ENCODE measurements around the gene PDIA3. TPM values are rescaled to one million over a fixed set of nuclear protein-coding genes. Genes with fewer than 3 reads are reported as not detected.

The PDIA3 gene
- total and polyA plus RNA-seq, 2 donors (not counting 1 experiment from before 2014, with no cell fraction given) = 42.7 to 83.1 TPM

- intact Hi-C loops (cut with micrococcal nuclease) = loop anchor here (1.0 kb wide), 4 partner anchors 16 to 48 kb away; partner anchors contain the start of genes MFAP1 and SERF2
These were observed 30.0 kb downstream of the PDIA3 start for GRCh38 chr15:43776101-43776717.

More at GRCh38 chr15:43776101-43776717, 30.0 kb downstream of the PDIA3 start:
- peak; percentile 94 for DNase-seq
- Histone ChIP-seq H3K36me3 (replicated peaks in 1 of 2; ENCODE audit: control extremely low read depth in 1 of 2, control insufficient read depth in 1 of 2, extremely low read depth in 1 of 2, insufficient read depth in 2 of 2, low read length in 1 of 2) (peaks cover 10 to 37% of the 10 kb centered on the region in 2 experiments), H4K20me1 (ENCODE audit: control insufficient read depth, insufficient read depth, low read length, poor library complexity, severe bottlenecking) (peaks cover 42% of the 10 kb centered on the region), H3K27ac (ENCODE audit: low read length in 2 of 2) (peak overlapping the region; percentile 73 to 76), H3K4me1 (ENCODE audit: control insufficient read depth in 2 of 2, insufficient read depth in 2 of 2, low read length in 2 of 2) (peaks cover 16 to 30% of the 10 kb centered on the region in 2 donors), H3K27me3 (replicated peaks in 1 of 4; ENCODE audit: control extremely low read depth in 1 of 4, control insufficient read depth in 3 of 4, insufficient read depth in 4 of 4, low read length in 3 of 4) (no peaks in the 10 kb centered on the region), H3K79me2 (ENCODE audit: control insufficient read depth, insufficient read depth, low read length) (peaks cover 10% of the 10 kb centered on the region), H3K9me3 (ENCODE audit: control extremely low read depth in 1 of 3, control insufficient read depth in 2 of 3, insufficient read depth in 1 of 3, low read length in 2 of 3) (no peaks in the 10 kb centered on the region), H3K4me3 (ENCODE audit: control extremely low read depth in 1 of 5, extremely low read depth in 1 of 5, insufficient read depth in 1 of 5, low read depth in 2 of 5, low read length in 4 of 5) (peak overlapping the region; percentile 59 to 93 (median 80)), H2AFZ (ENCODE audit: insufficient read depth, low read depth, low read length, poor library complexity, severe bottlenecking) (peak overlapping the region; percentile 75), H3K9ac (ENCODE audit: low read length) (peak overlapping the region; percentile 78), H3K4me2 (replicated peaks; ENCODE audit: low read depth, low read length, poor library complexity, severe bottlenecking) (peak overlapping the region; percentile 96)
- Mint-ChIP-seq H3K4me3 (peak overlapping the region; percentile 96), H3K27me3 (no peaks in the 10 kb centered on the region), H3K9me3 (ENCODE audit: insufficient read depth) (no peaks in the 10 kb centered on the region), H3K27ac (peak overlapping the region; percentile 97), H3K4me1 (peaks cover 44% of the 10 kb centered on the region)
- TF ChIP-seq EZH2 (IDR thresholded peaks at IDR 0.05; ENCODE audit: borderline replicate concordance, insufficient read depth, low read depth, low read length, poor library complexity, severe bottlenecking) (no peak), CTCF (IDR thresholded peaks at IDR 0.05) (no peak)
- ATAC-seq (ENCODE audit: low read depth) = peak; percentile 74
- CTCF ChIA-PET = interaction anchor here (0.8 to 11.4 kb wide), 12 partner anchors 8 to 67 kb away, joined by 3 to 150 read pairs (median 6); partner anchors contain the start of genes HYPK, SERF2, SERINC4 and WDR76
- POLR2A ChIA-PET = interaction anchor here (0.6 to 4.8 kb wide), 13 partner anchors 11 to 1282 kb away, joined by 3 to 72 read pairs (median 8); partner anchors contain the start of genes HYPK, MFAP1, PDIA3 and SERF2
- 8% methylated on average over 35 of the region's 35 CpGs for WGBS (ENCODE audit: insufficient coverage)
